H1 (cell line): ENCODE data around the gene EN2. TPM values are rescaled to one million over a fixed set of nuclear protein-coding genes. Genes with fewer than 3 reads are reported as not detected.

Experiments
- CTCF ChIA-PET: fragments of 300-600 bp; sonication (Branson Sonifier 250); formaldehyde crosslinking; loops from one replicate; lab custom pipeline; 2021; ENCODE audit not compliant: partially characterized antibody; lab: Charles Lee
- POLR2A ChIA-PET: fragments of 300-600 bp; sonication (Branson Sonifier 250); formaldehyde crosslinking; loops from one replicate; lab custom pipeline; 2021; ENCODE audit warnings: inconsistent platforms; ENCODE audit not compliant: partially characterized antibody; lab: Charles Lee
- DNase-seq, 2 experiments: peaks; one replicate each; pipeline versions ENCODE4 v3.0.0 to v3.0.0-alpha.2; 2010 to 2022; ENCODE audit warnings: low spot score in 2 of 2, low read depth in 1 of 2, mixed read lengths in 1 of 2
- FAIRE-seq: peaks from 2 replicates; lab custom pipeline; 2011; peaks lifted over from hg19 to GRCh38; lab: Jason Lieb, UNC
- H2AFZ ChIP-seq: 2 replicates; pipeline ENCODE4 v1.8.1; 2012; ENCODE audit warnings: low read length, inconsistent platforms
- H2AK5ac ChIP-seq: 2 replicates; pipeline ENCODE4 v1.6.1; 2013; ENCODE audit warnings: low read depth, low read length
- H2BK120ac ChIP-seq: replicated peaks from 2 replicates; pipeline ENCODE3; 2013; ENCODE audit warnings: low read depth, low read length, inconsistent platforms
- H2BK12ac ChIP-seq: 2 replicates; pipeline ENCODE4 v1.6.1; 2013; ENCODE audit warnings: low read depth, low read length
- H2BK15ac ChIP-seq: 2 replicates; pipeline ENCODE4 v1.6.1; 2013; ENCODE audit warnings: low read length
- H2BK20ac ChIP-seq: 2 replicates; pipeline ENCODE4 v1.6.1; 2013; ENCODE audit warnings: low read length
- H2BK5ac ChIP-seq: 2 replicates; pipeline ENCODE4 v1.6.1; 2013; ENCODE audit warnings: low read depth, low read length
- H3K14ac ChIP-seq: 2 replicates; pipeline ENCODE4 v1.6.1; 2013; ENCODE audit warnings: inconsistent platforms; ENCODE audit not compliant: insufficient read length
- H3K18ac ChIP-seq: 2 replicates; pipeline ENCODE4 v1.6.1; 2013; ENCODE audit warnings: low read length; ENCODE audit errors: extremely low read depth
- H3K23ac ChIP-seq: 2 replicates; pipeline ENCODE4 v1.6.1; 2013; ENCODE audit warnings: inconsistent platforms; ENCODE audit not compliant: insufficient read length
- H3K23me2 ChIP-seq: 2 replicates; pipeline ENCODE4 v1.6.1; 2013; ENCODE audit warnings: low read depth, low read length
- H3K27ac ChIP-seq: 2 replicates; pipeline ENCODE4 v1.6.1; 2011; ENCODE audit warnings: low read depth, low read length, inconsistent platforms
- H3K27me3 ChIP-seq, 4 experiments: replicated peaks in 1 of 4; 1 replicate in 1 of 4; 2 replicates in 3 of 4; pipeline versions ENCODE4 v1.6.1 to v1.8.1; 2011 to 2013; ENCODE audit warnings: low read length in 3 of 4, mild to moderate bottlenecking in 3 of 4, inconsistent platforms in 2 of 4, mixed read lengths in 2 of 4, moderate library complexity in 1 of 4; ENCODE audit not compliant: control insufficient read depth in 3 of 4, insufficient read depth in 3 of 4; ENCODE audit errors: extremely low read depth in 1 of 4
- H3K36me3 ChIP-seq, 4 experiments: 2 replicates each; pipeline versions ENCODE4 v1.6.1 to v1.8.1; 2011 to 2013; ENCODE audit warnings: mild to moderate bottlenecking in 4 of 4, low read length in 3 of 4, moderate library complexity in 2 of 4, control low read depth in 1 of 4, inconsistent platforms in 1 of 4; ENCODE audit not compliant: insufficient read depth in 4 of 4, control insufficient read depth in 2 of 4
- H3K4ac ChIP-seq: replicated peaks from 2 replicates; pipeline ENCODE3; 2013; ENCODE audit warnings: low read length, low read depth, mixed read lengths, inconsistent platforms; ENCODE audit not compliant: insufficient read length
- H3K4me1 ChIP-seq, 4 experiments: replicated peaks in 1 of 4; 1 replicate in 1 of 4; 2 replicates in 3 of 4; pipeline versions ENCODE4 v1.6.1 to v1.8.1; 2011 to 2013; ENCODE audit warnings: low read length in 3 of 4, inconsistent platforms in 2 of 4, mixed read lengths in 1 of 4; ENCODE audit not compliant: insufficient read depth in 4 of 4, control insufficient read depth in 3 of 4
- H3K4me2 ChIP-seq, 2 experiments: 2 replicates each; pipeline versions ENCODE4 v1.6.1 to v1.8.1; 2011 to 2013; ENCODE audit warnings: low read depth in 2 of 2, low read length in 2 of 2, control low read depth in 1 of 2, inconsistent platforms in 1 of 2, mild to moderate bottlenecking in 1 of 2; ENCODE audit not compliant: insufficient read depth in 1 of 2
- H3K4me3 ChIP-seq, 4 experiments: fragments of 200-600, 300-600 bp in 1 of 4; sonication (generic), shearing (Covaris generic), sonication (Bioruptor Twin) in 1 of 4; 2 replicates each; pipeline versions ENCODE4 v1.5.1 to v1.8.1; 2011 to 2016; ENCODE audit warnings: low read length in 4 of 4, low read depth in 3 of 4, control low read depth in 2 of 4, inconsistent platforms in 2 of 4, mild to moderate bottlenecking in 2 of 4, mixed read lengths in 1 of 4, moderate library complexity in 1 of 4; ENCODE audit not compliant: insufficient read depth in 2 of 4; ENCODE audit errors: extremely low read depth in 1 of 4
- H3K56ac ChIP-seq: replicated peaks from 2 replicates; pipeline ENCODE3; 2013; ENCODE audit warnings: low read depth, mild to moderate bottlenecking, mixed read lengths, low read length, inconsistent platforms; ENCODE audit not compliant: insufficient read length
- H3K79me1 ChIP-seq: 2 replicates; pipeline ENCODE4 v1.6.1; 2013; ENCODE audit warnings: low read depth, low read length, control low read depth
- H3K79me2 ChIP-seq, 2 experiments: 2 replicates each; pipeline versions ENCODE4 v1.6.1 to v1.8.1; 2012 to 2013; ENCODE audit warnings: low read length in 2 of 2, mild to moderate bottlenecking in 2 of 2, inconsistent platforms in 1 of 2; ENCODE audit not compliant: insufficient read depth in 2 of 2, control insufficient read depth in 1 of 2
- H3K9ac ChIP-seq, 4 experiments: replicated peaks in 1 of 4; 1 replicate in 1 of 4; 2 replicates in 3 of 4; pipeline versions ENCODE4 v1.6.1 to v1.8.1; 2011 to 2013; ENCODE audit warnings: low read depth in 3 of 4, low read length in 3 of 4, control low read depth in 2 of 4, mild to moderate bottlenecking in 2 of 4, moderate library complexity in 2 of 4, inconsistent platforms in 1 of 4; ENCODE audit errors: extremely low read depth in 1 of 4
- H3K9me3 ChIP-seq, 2 experiments: 2 replicates each; pipeline versions ENCODE4 v1.6.1 to v1.8.1; 2012 to 2013; ENCODE audit warnings: mild to moderate bottlenecking in 2 of 2, moderate library complexity in 2 of 2, control low read depth in 1 of 2, inconsistent platforms in 1 of 2, low read depth in 1 of 2, low read length in 1 of 2, mixed read lengths in 1 of 2; ENCODE audit not compliant: insufficient read depth in 2 of 2
- H4K20me1 ChIP-seq, 2 experiments: replicated peaks in 1 of 2; 2 replicates each; pipeline versions ENCODE3 to v1.8.1; 2011 to 2013; ENCODE audit warnings: inconsistent platforms in 2 of 2, low read length in 2 of 2, mild to moderate bottlenecking in 1 of 2; ENCODE audit not compliant: insufficient read depth in 2 of 2, control insufficient read depth in 1 of 2
- H4K5ac ChIP-seq: 2 replicates; pipeline ENCODE4 v1.6.1; 2013; ENCODE audit warnings: low read length, low read depth, mixed read lengths, inconsistent platforms; ENCODE audit not compliant: insufficient read length
- H4K8ac ChIP-seq: 2 replicates; pipeline ENCODE4 v1.8.0; 2013; ENCODE audit warnings: mild to moderate bottlenecking, moderate library complexity, low read length, inconsistent platforms; ENCODE audit not compliant: insufficient read depth; ENCODE audit errors: extremely low read depth
- H4K91ac ChIP-seq: replicated peaks from 2 replicates; pipeline ENCODE3; 2013; ENCODE audit warnings: low read length, mixed read lengths, inconsistent platforms; ENCODE audit not compliant: insufficient read length
- BRCA1 ChIP-seq: IDR thresholded peaks from 2 replicates; pipeline ENCODE4 v1.6.1; 2012; ENCODE audit warnings: low read depth, low read length, improper control_type of control experiment
- WGBS, 2 experiments: shearing (Covaris generic) in 1 of 2; methylation state at CpG; one replicate each; pipeline versions ENCODE4 v1.1.6 to v1.1.7; 2013 to 2015; ENCODE audit warnings: low lambda C conversion rate in 2 of 2, mixed read lengths in 2 of 2, inconsistent platforms in 1 of 2, low coverage in 1 of 2, missing lambda C conversion rate in 1 of 2; ENCODE audit not compliant: insufficient replicate concordance in 2 of 2, insufficient coverage in 1 of 2, insufficient read length in 1 of 2; ENCODE audit errors: extremely low coverage in 1 of 2, missing lambda C conversion rate in 1 of 2; 5-methylcytosine and 5-hydroxymethylcytosine counted together
- polyA plus RNA-seq, 7 experiments: library from polyadenylated mRNA; depleted of rRNA in 3 of 7; stranded (reverse) in 5 of 7; unstranded in 2 of 7; fragments of >200 nt in 5 of 7; fragments of 200-250 nt in 2 of 7; gene quantifications; 1 replicate in 5 of 7; 2 replicates in 1 of 7; 4 replicates in 1 of 7; pipeline versions ENCODE4 v1.2.1 to v1.2.3, GENCODE V29; 2011 to 2013; ENCODE audit warnings: missing spikeins in 2 of 7, mixed read lengths in 2 of 7
- total RNA-seq: library from RNA; stranded (reverse); fragmentation: NEBNext Ultra II Directional; extraction: Animal tissue kit (Norgen Biotek cat#: 25700); gene quantifications from 2 replicates; pipeline ENCODE4 v1.2.1, GENCODE V29; 2021

EN2 gene
- total and polyA plus RNA-seq, 2 of the 8 experiments (the other 6 are each of a cell fraction or from before 2014, with no cell fraction given): not detected

GRCh38 chr7:155422599-155423336 is 35.2 kb upstream of the EN2 start:
- no peak overlapping the region for H3K27ac ChIP-seq
- H3K56ac ChIP-seq: no peak overlapping the region
- CTCF ChIA-PET: interaction anchor here (1.1 to 3.7 kb wide), 8 partner anchors 10 to 178 kb away, joined by 3 to 18 read pairs (median 4); no protein-coding TSS in a partner anchor
- no peaks in the 10 kb centered on the region for H3K79me2 ChIP-seq
- FAIRE-seq (no peak), DNase-seq (no peak)
- H4K20me1 ChIP-seq: peaks cover 0 to 2% of the 10 kb centered on the region in 2 experiments
- no peak overlapping the region for H2BK15ac ChIP-seq
- H2BK120ac ChIP-seq: no peak overlapping the region
- no peak overlapping the region for H3K18ac ChIP-seq
- H2AFZ ChIP-seq: no peak overlapping the region
- no peak overlapping the region for H3K4ac ChIP-seq
- no peak overlapping the region for H4K5ac ChIP-seq
- no peak overlapping the region for H3K23ac ChIP-seq
- no peak overlapping the region for H2BK20ac ChIP-seq
- WGBS, 2 experiments: 92% methylated on average over 19 of the region's 19 CpGs; no CpG with 5 or more reads in 1 of the 2 experiments
- H3K4me3 ChIP-seq: no peak overlapping the region
- no peaks in the 10 kb centered on the region; a peak in 1 of 7 replicates for H3K4me1 ChIP-seq
- no peaks in the 10 kb centered on the region; the same call in 1 of the 2 replicates for H3K23me2 ChIP-seq
- no peaks in the 10 kb centered on the region; a peak in 3 of 7 replicates for H3K27me3 ChIP-seq
- no peak overlapping the region for H3K4me2 ChIP-seq
- no peak overlapping the region for H3K9ac ChIP-seq
- POLR2A ChIA-PET: no interaction called here
- H3K14ac ChIP-seq: no peak overlapping the region
- no peak overlapping the region for H2BK12ac ChIP-seq
- no peak overlapping the region for H4K91ac ChIP-seq
- H3K36me3 ChIP-seq: no peaks in the 10 kb centered on the region
- no peak overlapping the region for H2BK5ac ChIP-seq
- no peak overlapping the region for H2AK5ac ChIP-seq
- H3K9me3 ChIP-seq: no peaks in the 10 kb centered on the region
- H4K8ac ChIP-seq: no peak overlapping the region
- H3K79me1 ChIP-seq: no peaks in the 10 kb centered on the region
- no peak for TF ChIP-seq BRCA1
